Measurements from ENCODE around the gene BCAR3.
A peak's percentile ranks its signal among the peaks of the same experiment; 100 is the strongest.

Gene BCAR3

DNA sequence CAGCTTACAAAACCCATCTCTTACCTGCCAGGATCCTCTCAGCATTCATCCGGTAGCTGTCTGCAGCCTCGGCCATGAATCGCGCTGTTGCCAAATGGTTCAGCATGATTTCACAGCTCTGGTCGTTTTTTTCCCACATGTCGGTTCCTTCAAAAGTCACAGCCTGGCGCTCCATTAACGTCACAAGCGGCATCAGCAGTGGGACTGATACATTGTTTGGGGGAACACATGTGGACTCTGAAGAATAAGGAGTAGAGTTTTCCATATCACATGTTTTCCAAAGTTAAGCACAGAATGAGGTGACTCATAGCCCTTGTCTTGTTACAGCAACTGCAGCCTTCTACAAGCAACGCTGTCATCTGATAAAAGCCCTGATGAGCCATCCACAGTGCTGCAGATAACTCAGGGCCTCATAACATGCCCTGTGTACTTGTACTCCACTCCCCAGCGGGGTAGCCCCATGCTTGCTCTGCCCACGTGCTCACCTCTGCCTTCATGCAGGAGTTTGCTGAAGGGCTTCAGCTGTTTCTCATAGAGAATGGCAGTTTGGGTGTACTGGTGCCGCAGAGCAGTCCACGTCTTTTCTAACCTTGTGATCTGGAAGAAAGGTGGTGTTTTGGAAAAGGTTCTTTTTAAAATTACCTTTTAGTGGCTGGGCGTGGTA is 114.2 kb downstream of the BCAR3 start:
- no peak for TF ChIP-seq ZFX (IDR thresholded peaks at IDR 0.05; ENCODE audit: borderline replicate concordance)
- TF ChIP-seq, protein P1, sequence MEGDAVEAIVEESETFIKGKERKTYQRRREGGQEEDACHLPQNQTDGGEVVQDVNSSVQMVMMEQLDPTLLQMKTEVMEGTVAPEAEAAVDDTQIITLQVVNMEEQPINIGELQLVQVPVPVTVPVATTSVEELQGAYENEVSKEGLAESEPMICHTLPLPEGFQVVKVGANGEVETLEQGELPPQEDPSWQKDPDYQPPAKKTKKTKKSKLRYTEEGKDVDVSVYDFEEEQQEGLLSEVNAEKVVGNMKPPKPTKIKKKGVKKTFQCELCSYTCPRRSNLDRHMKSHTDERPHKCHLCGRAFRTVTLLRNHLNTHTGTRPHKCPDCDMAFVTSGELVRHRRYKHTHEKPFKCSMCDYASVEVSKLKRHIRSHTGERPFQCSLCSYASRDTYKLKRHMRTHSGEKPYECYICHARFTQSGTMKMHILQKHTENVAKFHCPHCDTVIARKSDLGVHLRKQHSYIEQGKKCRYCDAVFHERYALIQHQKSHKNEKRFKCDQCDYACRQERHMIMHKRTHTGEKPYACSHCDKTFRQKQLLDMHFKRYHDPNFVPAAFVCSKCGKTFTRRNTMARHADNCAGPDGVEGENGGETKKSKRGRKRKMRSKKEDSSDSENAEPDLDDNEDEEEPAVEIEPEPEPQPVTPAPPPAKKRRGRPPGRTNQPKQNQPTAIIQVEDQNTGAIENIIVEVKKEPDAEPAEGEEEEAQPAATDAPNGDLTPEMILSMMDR (IDR thresholded peaks at IDR 0.05), result no peak
- H3K27ac ChIP-seq, result no peak overlapping the region

- no peak for TF ChIP-seq ZFX (IDR thresholded peaks at IDR 0.05; ENCODE audit: borderline replicate concordance)
- TF ChIP-seq, protein P1 (IDR thresholded peaks at IDR 0.05), result no peak
- H3K27ac ChIP-seq, result no peak overlapping the region
These were observed 115.4 kb downstream of the BCAR3 start for GRCh38 chr1:93566227-93566626.

DNA sequence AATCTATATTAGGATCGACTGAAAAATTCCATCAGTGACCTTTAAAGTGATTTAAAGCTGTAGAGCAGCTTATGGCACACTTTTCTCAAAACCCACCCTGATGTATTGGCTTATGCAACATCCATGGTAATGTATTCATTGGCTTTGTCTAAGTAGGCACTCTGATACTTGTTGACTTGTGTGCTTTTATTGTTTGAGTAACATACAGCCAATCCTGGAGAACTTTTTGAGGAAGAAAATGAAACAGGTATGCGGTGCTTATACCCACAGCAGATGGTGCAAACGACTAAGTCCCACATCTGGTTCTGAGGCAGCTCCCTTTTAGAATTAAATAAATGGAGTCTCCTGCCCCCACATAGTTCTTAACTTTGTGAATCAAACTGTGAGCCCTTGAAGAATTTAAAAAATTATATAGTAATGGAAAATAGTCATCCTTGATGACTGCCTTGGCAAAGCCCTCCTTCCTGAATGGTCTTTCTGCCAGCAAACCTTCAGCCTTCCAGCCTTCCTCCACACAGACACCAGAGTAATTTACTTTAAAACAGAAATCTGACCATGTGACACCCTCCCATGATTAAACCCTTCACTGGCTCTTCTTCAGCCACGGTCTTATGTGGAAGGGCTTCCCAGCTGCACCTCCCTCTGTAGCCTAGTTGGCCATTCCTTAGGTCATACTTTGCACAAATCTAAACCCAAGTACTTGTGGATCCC is 116.0 kb downstream of the BCAR3 start:
- no peak overlapping the region for H3K27ac ChIP-seq
- TF ChIP-seq, protein P1 (IDR thresholded peaks at IDR 0.05), result no peak
- TF ChIP-seq ZFX (IDR thresholded peaks at IDR 0.05; ENCODE audit: borderline replicate concordance), result no peak

GRCh38 chr1:93559695-93560094 is 121.9 kb downstream of the BCAR3 start:
- H3K27ac ChIP-seq, result no peak overlapping the region
- TF ChIP-seq, protein P1 (IDR thresholded peaks at IDR 0.05), result no peak
- TF ChIP-seq ZFX (IDR thresholded peaks at IDR 0.05; ENCODE audit: borderline replicate concordance), result no peak

GRCh38 chr1:93559045-93559444 is 122.6 kb downstream of the BCAR3 start:
- H3K27ac ChIP-seq, result no peak overlapping the region
- TF ChIP-seq ZFX (IDR thresholded peaks at IDR 0.05; ENCODE audit: borderline replicate concordance), result no peak
- TF ChIP-seq, protein P1 (IDR thresholded peaks at IDR 0.05), result no peak

DNA sequence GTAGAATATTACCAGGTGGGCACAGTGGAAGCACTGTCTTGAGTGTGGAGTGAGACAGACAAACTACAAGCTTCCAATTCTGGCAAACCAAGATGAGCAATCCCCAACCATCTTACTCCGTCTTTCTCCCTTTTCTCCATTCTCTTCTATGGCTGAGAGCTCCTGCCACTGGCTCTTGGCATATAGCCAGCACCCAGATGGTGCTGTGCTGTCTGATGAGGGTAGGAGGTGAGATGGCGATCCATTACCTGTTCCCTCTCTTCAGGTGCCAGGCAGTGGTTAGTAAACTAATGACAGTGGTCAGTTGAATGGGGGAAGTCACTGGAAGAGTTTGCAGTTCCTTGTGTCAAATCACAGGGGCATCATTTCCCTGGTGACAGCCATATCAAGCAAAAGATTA is 125.3 kb downstream of the BCAR3 start:
- peak overlapping the region; percentile 14; the same call in 1 of the 2 replicates for H3K27ac ChIP-seq
- TF ChIP-seq, protein P1 (IDR thresholded peaks at IDR 0.05), result no peak
- TF ChIP-seq ZFX (IDR thresholded peaks at IDR 0.05; ENCODE audit: borderline replicate concordance), result no peak

Data from 22Rv1 (cell line).